HG02642 (cell line): ENCODE data around the gene UBE2F.
"Not testable (repeated sequence)": the region's sequence is repeated elsewhere in the genome, so short reads cannot be mapped to it uniquely, and the experiment has no call there.

Experiments
- ATAC-seq: cut with Tn5 transposase; IDR thresholded peaks from one replicate; pipeline ENCODE4 v1.9.1; 2021; ENCODE audit warnings: mild to moderate bottlenecking; ENCODE audit not compliant: unreplicated experiment, poor library complexity

Gene UBE2F

DNA sequence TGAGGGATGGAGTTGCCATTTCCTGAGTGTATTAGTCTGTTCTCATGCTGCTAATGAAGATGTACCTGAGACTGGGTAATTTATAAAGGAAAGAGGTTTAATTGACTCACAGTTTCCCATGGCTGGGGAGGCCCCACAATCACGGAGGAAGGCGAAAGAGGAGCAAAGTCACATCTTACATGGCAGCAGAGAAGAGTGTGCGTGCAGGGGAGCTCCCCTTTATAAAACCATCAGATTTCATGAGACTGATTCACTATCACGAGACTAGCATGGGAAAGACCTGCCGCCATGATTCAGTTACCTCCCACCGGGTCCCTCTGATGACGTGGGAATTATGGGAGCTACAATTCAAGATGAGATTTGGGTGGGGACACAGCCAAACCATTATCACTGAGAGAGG lies 99.9 kb downstream of the UBE2F start:
- not testable (repeated sequence) for ATAC-seq

DNA sequence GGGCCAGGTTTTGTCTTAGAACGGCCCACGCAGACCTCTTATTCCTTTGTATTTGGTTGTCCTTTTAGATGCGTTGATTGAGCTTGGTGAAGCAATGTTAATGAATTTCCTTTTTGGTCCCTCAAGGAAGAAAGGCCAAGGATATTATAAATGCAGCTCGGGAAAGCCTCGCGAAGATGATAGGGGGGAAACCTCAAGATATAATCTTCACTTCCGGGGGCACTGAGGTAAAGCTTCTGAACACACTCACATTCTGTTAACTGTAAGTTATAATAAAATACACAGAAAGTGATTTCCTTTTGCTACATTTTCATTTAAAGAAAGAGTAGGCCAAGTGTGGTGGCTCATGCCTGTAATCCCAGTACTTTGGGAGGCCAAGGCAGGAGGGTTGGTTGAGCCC lies 101.1 kb downstream of the UBE2F start:
- no peak for ATAC-seq

- ATAC-seq, result no peak
Measured at GRCh38 chr2:238069021-238069709, 102.4 kb downstream of the UBE2F start.

GRCh38 chr2:238069877-238070276 lies 103.1 kb downstream of the UBE2F start:
- ATAC-seq, result no peak

DNA sequence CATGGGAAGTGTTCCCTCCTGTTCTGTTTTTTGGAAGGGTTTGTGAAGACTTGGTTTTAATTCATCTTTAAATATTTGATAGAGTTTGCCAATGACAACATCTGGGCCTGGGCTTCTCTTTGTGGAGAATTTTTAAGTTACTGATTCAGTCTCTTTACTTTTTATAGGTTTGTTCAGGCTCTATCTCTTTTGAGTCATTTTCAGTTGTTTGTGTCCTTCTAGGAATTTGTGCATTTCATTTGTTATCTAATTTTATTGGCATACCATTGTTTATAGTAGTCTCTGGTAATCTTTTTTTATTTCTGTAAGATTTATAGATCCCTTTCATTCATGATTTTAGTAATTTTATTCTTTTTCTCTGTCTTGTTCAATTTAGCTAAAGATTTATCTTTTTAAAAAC lies 108.6 kb downstream of the UBE2F start:
- no peak for ATAC-seq

DNA sequence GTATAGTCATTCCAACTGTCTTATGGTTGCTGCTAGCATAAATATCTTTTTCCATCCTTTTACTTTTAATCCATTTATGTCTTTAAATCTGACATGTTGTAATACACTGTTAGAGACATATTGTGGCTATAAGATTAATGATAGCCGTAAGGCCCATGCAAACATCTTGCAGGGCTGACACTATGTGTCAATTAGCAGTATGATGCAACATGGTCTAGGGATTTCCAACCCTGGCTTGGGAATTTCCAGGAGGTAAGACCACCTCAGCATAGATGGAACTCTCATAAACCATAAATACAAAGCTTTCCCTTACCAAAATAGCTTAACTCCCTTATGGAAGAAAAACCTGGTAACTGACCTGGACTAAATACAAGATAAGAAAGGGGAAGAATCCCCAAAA lies 110.5 kb downstream of the UBE2F start:
- ATAC-seq, result no peak

DNA sequence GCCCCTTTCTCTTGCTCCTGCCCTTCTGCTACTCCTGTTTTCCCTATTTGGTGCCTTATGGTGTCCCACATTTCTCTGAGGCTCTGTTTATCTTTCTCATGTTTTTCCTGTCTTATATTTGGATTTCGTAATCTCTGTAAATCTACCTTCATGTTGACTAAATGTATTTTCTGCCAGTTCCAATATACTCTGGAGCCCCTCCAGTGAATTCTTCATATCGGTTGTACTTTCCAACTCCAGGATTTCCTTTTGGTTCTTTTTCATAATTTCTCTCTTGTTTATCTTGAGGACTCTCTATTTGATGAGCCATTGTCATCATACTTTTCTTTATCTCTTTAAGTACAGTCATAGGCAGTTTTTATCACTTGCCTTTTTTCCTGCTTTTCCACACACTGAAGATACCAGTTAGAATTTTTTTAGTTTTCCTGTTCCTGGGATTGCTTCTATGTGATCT lies 113.1 kb downstream of the UBE2F start:
- no peak for ATAC-seq

DNA sequence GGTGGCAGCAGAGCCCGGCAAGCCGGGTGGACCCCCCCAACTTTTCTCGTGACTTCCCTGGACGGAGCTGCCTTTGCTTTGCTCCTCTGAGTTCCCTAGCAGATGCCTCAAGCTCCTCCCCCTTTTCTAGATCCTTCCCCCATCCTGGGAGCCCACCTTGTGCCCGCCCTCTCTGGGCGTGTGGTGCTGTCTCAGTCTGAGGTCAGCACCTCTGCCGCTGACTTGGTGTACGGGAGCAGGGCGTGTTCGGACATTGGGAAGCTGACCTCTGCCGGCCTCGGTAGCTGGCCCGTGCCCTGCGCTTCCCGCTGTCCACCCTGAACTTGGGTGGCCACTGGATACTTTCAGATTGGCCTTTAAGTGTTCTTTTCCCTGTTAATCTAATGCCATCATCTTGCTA lies 113.7 kb downstream of the UBE2F start:
- ATAC-seq, result no peak

GRCh38 chr2:238081150-238081549 lies 114.3 kb downstream of the UBE2F start:
- no peak for ATAC-seq

GRCh38 chr2:238081561-238081960 lies 114.7 kb downstream of the UBE2F start:
- ATAC-seq, result no peak

- no peak for ATAC-seq
Measured at GRCh38 chr2:238082151-238082550, 115.3 kb downstream of the UBE2F start.

GRCh38 chr2:238082827-238083226 lies 116.0 kb downstream of the UBE2F start:
- ATAC-seq, result no peak

DNA sequence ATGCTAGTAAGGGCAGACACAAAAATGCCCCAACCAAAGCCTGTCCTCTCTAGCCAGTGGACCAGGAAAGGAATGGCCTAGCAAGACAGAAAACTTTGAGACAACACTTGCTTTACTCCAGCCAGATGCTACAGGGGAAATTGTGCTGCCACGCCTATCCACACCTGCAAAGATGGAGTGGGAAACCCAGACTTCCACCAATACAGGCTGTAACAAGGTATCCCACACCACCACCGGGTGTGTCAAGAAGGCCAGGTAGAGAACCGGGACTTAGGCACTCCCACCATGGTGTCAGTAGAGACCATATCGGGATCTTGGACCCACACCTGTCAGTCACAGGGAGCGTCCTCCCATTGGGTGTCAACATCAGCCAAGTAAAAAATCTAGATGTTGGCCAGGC lies 117.1 kb downstream of the UBE2F start:
- no peak for ATAC-seq

DNA sequence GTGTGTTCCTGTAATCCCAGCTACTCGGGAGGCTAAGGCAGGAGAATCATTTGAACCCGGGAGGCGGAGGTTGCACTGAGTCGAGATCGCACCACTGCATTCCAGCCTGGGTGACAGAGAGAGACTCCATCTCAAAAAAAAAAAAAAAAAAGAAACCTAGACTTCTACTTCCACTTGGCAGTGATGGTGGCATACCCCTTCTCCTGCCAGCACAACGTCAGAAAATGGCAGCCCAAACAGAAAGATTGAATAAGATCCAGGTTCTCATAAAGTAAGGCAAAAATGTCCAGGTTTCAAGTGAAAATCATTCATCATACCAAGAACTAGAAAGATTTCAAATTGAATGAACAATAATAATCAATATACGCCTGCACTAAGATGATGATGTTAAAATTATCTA lies 117.9 kb downstream of the UBE2F start:
- no peak for ATAC-seq

- no peak for ATAC-seq
Measured at GRCh38 chr2:238085899-238086298, 119.1 kb downstream of the UBE2F start.

DNA sequence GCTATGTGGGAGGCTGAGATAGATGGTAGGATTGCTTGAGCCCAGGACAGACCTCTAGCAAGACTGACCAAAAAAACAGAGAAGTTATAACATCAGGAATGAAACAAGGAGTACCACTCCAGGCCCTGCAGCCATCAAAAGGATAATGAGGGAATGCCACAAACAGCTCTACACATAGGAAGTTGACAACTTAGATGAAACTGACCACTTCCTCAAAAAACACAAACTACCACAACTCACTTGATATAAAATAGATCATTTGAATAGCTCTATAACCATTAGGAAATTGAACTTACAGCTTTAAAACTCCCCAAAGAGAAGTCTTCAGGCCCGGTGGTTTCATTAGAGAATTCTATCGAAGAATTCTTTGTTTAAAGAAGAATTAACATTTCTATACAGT lies 120.4 kb downstream of the UBE2F start:
- ATAC-seq, result no peak

DNA sequence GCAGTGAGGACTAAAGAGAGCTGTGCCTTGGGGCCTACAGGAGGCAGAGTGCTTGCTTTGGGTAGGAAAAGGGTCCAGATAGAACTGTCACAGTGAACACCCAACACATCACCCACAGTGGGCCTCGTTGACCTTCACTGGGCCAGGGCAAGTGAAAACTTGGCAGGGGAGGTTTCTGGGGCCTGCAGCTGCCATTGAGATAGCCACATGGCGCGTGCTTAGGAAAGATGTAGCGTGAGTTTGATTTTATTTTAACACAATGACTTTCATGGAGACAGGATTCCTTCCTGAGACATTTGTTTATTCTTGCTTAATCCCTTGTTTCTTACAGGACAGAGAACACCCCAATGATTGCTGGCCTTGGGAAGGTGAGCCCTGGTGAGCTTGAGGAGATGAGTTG lies 124.1 kb downstream of the UBE2F start:
- ATAC-seq, result no peak

DNA sequence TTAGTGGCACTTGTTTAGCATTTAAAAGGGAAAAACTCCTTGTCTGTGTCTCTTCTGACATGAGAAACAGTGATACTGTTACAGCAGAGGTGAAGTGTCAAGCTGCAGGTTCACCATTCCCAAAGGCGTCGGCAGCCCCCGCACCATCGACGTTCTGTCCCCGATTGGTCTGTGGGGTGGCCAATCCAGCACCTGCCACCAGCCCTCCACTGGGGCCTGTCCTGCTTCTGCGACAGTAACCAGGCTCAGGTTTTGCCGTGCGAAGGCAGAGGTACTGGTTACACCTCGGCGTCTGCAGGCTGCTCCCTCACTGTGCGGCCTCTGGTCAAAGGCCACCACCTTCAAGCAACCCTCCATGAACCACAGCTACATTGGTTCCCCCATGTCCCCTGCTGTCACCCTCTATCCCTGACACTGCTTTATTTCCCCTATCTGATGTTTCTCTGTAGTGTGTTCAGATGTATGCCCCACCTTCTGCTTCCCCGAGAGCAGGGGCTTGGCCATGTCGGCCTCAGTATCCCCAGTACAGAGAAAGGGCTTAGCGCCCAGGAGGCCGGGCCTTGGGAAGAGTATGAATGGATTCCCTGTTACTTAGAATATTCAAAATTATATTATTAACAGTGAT lies 124.7 kb downstream of the UBE2F start:
- no peak for ATAC-seq
